Endothelial cell of umbilical vein (primary cell): ENCODE measurements around the gene NUP160. TPM values are rescaled to one million over a fixed set of nuclear protein-coding genes. Genes with fewer than 3 reads are reported as not detected.

Experiments
- BruUV-seq: library from RNA; stranded (reverse); fragments of 400-500 nt; replicated peaks from 2 replicates; lab custom pipeline; 2021; lab: Mats Ljungman, UMichigan
- CTCF ChIA-PET: fragments of 300-600, 350-600 bp; sonication (Branson Sonifier 250); formaldehyde crosslinking; loops from one replicate; lab custom pipeline; 2021; ENCODE audit warnings: antibody characterized with exemption, inconsistent platforms; lab: Charles Lee
- POLR2A ChIA-PET: fragments of 300-600, 350-600 bp; sonication (Branson Sonifier 250); formaldehyde crosslinking; loops from one replicate; lab custom pipeline; 2021; ENCODE audit warnings: antibody characterized with exemption, inconsistent platforms; lab: Charles Lee
- DNase-seq: peaks from one replicate; pipeline ENCODE4 v3.0.0-alpha.2; 2011; ENCODE audit warnings: low read depth, low spot score
- FAIRE-seq: peaks from 2 replicates; lab custom pipeline; 2011; peaks lifted over from hg19 to GRCh38; lab: Jason Lieb, UNC
- H2AFZ ChIP-seq: 2 replicates; pipeline ENCODE4 v1.6.0; 2012; ENCODE audit warnings: low read depth, low read length, control low read depth, inconsistent platforms
- H3K27ac ChIP-seq: 2 replicates; pipeline ENCODE4 v1.5.1; 2011; ENCODE audit warnings: low read depth, mild to moderate bottlenecking, control low read depth, low read length, moderate library complexity; ENCODE audit not compliant: insufficient read depth
- H3K27me3 ChIP-seq, 2 experiments: 2 replicates each; pipeline versions ENCODE4 v1.6.0 to v1.6.1; 2011; ENCODE audit warnings: low read length in 2 of 2, mixed read lengths in 1 of 2; ENCODE audit not compliant: control insufficient read depth in 2 of 2, insufficient read depth in 2 of 2
- H3K36me3 ChIP-seq, 2 experiments: 2 replicates in 1 of 2; 3 replicates in 1 of 2; pipeline ENCODE4 v1.5.1; 2011; ENCODE audit warnings: low read length in 2 of 2, mild to moderate bottlenecking in 1 of 2, moderate library complexity in 1 of 2; ENCODE audit not compliant: control insufficient read depth in 2 of 2, insufficient read depth in 2 of 2; ENCODE audit errors: extremely low read depth in 1 of 2
- H3K4me1 ChIP-seq: 3 replicates; pipeline ENCODE4 v1.5.1; 2011; ENCODE audit warnings: mild to moderate bottlenecking, low read length; ENCODE audit not compliant: control insufficient read depth, insufficient read depth; ENCODE audit errors: extremely low read depth
- H3K4me2 ChIP-seq: 2 replicates; pipeline ENCODE4 v1.6.1; 2011; ENCODE audit warnings: low read length, control low read depth, mixed read lengths; ENCODE audit not compliant: insufficient read depth
- H3K4me3 ChIP-seq, 3 experiments: fragments of 200-600 bp in 1 of 3; sonication (generic), shearing (Covaris generic) in 1 of 3; replicated peaks in 1 of 3; 2 replicates each; pipeline ENCODE4 v1.5.1; 2011 to 2016; ENCODE audit warnings: control low read depth in 3 of 3, low read length in 3 of 3, mild to moderate bottlenecking in 2 of 3, inconsistent platforms in 1 of 3, low read depth in 1 of 3, moderate library complexity in 1 of 3; ENCODE audit not compliant: insufficient read depth in 1 of 3
- H3K79me2 ChIP-seq: 2 replicates; pipeline ENCODE4 v1.6.0; 2012; ENCODE audit warnings: low read length, inconsistent platforms; ENCODE audit not compliant: control insufficient read depth, insufficient read depth
- H3K9ac ChIP-seq: replicated peaks from 2 replicates; pipeline ENCODE3; 2011; ENCODE audit warnings: low read length, control low read depth; ENCODE audit not compliant: insufficient read depth; ENCODE audit errors: extremely low read depth
- H3K9me1 ChIP-seq: replicated peaks from 3 replicates; pipeline ENCODE4 v1.6.0; 2011; ENCODE audit warnings: mild to moderate bottlenecking, low read length; ENCODE audit not compliant: control insufficient read depth, insufficient read depth; ENCODE audit errors: extremely low read depth
- H3K9me3 ChIP-seq: replicated peaks from 2 replicates; pipeline ENCODE4 v1.5.1; 2012; ENCODE audit warnings: low read length, inconsistent platforms; ENCODE audit not compliant: control insufficient read depth, insufficient read depth
- H4K20me1 ChIP-seq: replicated peaks from 2 replicates; pipeline ENCODE3; 2011; ENCODE audit warnings: mild to moderate bottlenecking, low read length; ENCODE audit not compliant: control insufficient read depth, insufficient read depth; ENCODE audit errors: extremely low read depth
- EZH2 ChIP-seq: IDR thresholded peaks from 2 replicates; pipeline ENCODE4 v1.6.1; 2012; ENCODE audit warnings: borderline replicate concordance, low read depth, mild to moderate bottlenecking, moderate library complexity, low read length, inconsistent platforms; ENCODE audit not compliant: severe bottlenecking
- FOS ChIP-seq: IDR thresholded peaks from 2 replicates; pipeline ENCODE4 v1.6.1; 2011; ENCODE audit warnings: mild to moderate bottlenecking, low read length, moderate library complexity, borderline replicate concordance; ENCODE audit not compliant: insufficient read depth
- GATA2 ChIP-seq: IDR thresholded peaks from 2 replicates; pipeline ENCODE4 v1.7.0; 2011; ENCODE audit warnings: low read depth, mild to moderate bottlenecking, moderate library complexity, mixed read lengths, low read length; ENCODE audit not compliant: insufficient read length, insufficient read depth
- JUN ChIP-seq: IDR thresholded peaks from 2 replicates; pipeline ENCODE4 v1.6.1; 2011; ENCODE audit warnings: borderline replicate concordance, low read depth; ENCODE audit not compliant: insufficient read length, insufficient read depth
- MYC ChIP-seq: IDR thresholded peaks from one replicate; pipeline ENCODE4 v1.6.1; 2011; ENCODE audit warnings: mild to moderate bottlenecking, low read depth, low read length
- POLR2A ChIP-seq: IDR thresholded peaks from 2 replicates; pipeline ENCODE4 v1.6.1; 2012; ENCODE audit warnings: low read depth, mild to moderate bottlenecking, control low read depth, low read length
- POLR2AphosphoS5 ChIP-seq: IDR thresholded peaks from 2 replicates; pipeline ENCODE4 v1.6.1; 2012; ENCODE audit warnings: low read depth, mild to moderate bottlenecking, control low read depth, low read length, moderate library complexity; ENCODE audit not compliant: insufficient read depth
- dilution Hi-C: fragments of 300-500 bp; cut with MboI; formaldehyde crosslinking; loops from one replicate; pipeline ENCODE4 v1.15.0; 2019; ENCODE audit warnings: low sequenced_read_pairs; ENCODE audit not compliant: extremely low pct_ligation_motif_present
- intact Hi-C: fragments of 100-400 bp; cut with micrococcal nuclease; formaldehyde crosslinking; loops from one replicate; pipeline ENCODE4 v1.10.0; 2022
- polyA plus RNA-seq, 4 experiments: library from polyadenylated mRNA; depleted of rRNA in 3 of 4; stranded (reverse) in 3 of 4; unstranded in 1 of 4; fragments of >200 nt; gene quantifications; 2 replicates each; pipeline versions ENCODE4 v1.2.1 to v1.2.3, GENCODE V29; 2011 to 2012; ENCODE audit warnings: missing spikeins in 1 of 4
- total RNA-seq: library from RNA; stranded (reverse); gene quantifications from 2 replicates; pipeline ENCODE4 v1.2.3, GENCODE V29; 2021
- TF ChIP-seq, protein P1 (sequence below), 2 donors: IDR thresholded peaks; 1 replicate in 1 of 2; 2 replicates in 1 of 2; pipeline ENCODE4 v1.5.1; 2011; ENCODE audit warnings: low read length in 2 of 2, mild to moderate bottlenecking in 2 of 2, moderate library complexity in 2 of 2, control low read depth in 1 of 2, inconsistent platforms in 1 of 2, low read depth in 1 of 2; ENCODE audit not compliant: insufficient read depth in 1 of 2; ENCODE audit errors: extremely low read depth in 1 of 2
- TF ChIP-seq, protein P2 (sequence below): IDR thresholded peaks from 2 replicates; pipeline ENCODE4 v1.6.1; 2011; ENCODE audit not compliant: insufficient read depth, insufficient read length

Gene NUP160
- total and polyA plus RNA-seq, 2 donors (not counting 3 experiments of a cell fraction or from before 2014, with no cell fraction given), result 15.4 to 39.6 TPM

DNA sequence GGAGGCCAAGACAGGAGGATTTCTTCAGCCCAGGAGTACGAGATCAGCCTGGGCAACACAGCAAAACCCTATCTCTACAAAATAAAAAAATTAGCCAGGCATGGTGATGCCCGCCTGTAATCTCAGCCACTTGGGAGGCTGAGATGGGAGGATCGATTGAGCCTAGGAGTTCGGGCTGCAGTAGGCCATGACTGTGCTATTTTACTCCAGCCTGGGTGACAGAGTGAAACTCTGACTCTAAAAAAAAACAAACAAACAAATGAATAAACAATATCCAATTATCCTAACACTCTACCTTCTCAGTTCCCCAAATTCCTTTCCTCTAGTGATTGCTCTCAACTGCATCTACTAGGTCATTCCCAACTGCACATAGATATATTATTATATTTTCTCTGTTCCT, 5.4 kb downstream of the NUP160 start:
- no peaks in the 10 kb centered on the region for H4K20me1 ChIP-seq
- H3K4me2 ChIP-seq, result no peak overlapping the region
- H3K79me2 ChIP-seq, result peaks cover 34% of the 10 kb centered on the region
- no peak overlapping the region for H3K9ac ChIP-seq
- dilution Hi-C loops (no loop called here), intact Hi-C loops (no loop called here)
- ChIA-PET POLR2A (no interaction called here), CTCF (no interaction called here)
- H3K27ac ChIP-seq, result no peak overlapping the region
- peaks cover 4 to 16% of the 10 kb centered on the region in 2 experiments for H3K36me3 ChIP-seq
- DNase-seq (no peak), FAIRE-seq (no peak)
- H3K9me1 ChIP-seq, result no peaks in the 10 kb centered on the region
- H3K27me3 ChIP-seq, result no peaks in the 10 kb centered on the region
- peaks cover 6% of the 10 kb centered on the region for H3K4me1 ChIP-seq
- TF ChIP-seq POLR2AphosphoS5, result no peak
- TF ChIP-seq MYC, result no peak
- no peak for TF ChIP-seq JUN
- TF ChIP-seq, protein P1, sequence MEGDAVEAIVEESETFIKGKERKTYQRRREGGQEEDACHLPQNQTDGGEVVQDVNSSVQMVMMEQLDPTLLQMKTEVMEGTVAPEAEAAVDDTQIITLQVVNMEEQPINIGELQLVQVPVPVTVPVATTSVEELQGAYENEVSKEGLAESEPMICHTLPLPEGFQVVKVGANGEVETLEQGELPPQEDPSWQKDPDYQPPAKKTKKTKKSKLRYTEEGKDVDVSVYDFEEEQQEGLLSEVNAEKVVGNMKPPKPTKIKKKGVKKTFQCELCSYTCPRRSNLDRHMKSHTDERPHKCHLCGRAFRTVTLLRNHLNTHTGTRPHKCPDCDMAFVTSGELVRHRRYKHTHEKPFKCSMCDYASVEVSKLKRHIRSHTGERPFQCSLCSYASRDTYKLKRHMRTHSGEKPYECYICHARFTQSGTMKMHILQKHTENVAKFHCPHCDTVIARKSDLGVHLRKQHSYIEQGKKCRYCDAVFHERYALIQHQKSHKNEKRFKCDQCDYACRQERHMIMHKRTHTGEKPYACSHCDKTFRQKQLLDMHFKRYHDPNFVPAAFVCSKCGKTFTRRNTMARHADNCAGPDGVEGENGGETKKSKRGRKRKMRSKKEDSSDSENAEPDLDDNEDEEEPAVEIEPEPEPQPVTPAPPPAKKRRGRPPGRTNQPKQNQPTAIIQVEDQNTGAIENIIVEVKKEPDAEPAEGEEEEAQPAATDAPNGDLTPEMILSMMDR (IDR thresholded peaks at IDR 0.05; ENCODE audit: extremely low read depth in 1 of 2, insufficient read depth in 1 of 2, low read depth in 1 of 2, low read length in 2 of 2), result no peak
- no peak for TF ChIP-seq GATA2
- no peak for TF ChIP-seq FOS
- H3K4me3 ChIP-seq, result no peak overlapping the region
- H3K9me3 ChIP-seq, result no peaks in the 10 kb centered on the region
- no TSS peak for BruUV-seq
- H2AFZ ChIP-seq, result no peak overlapping the region

DNA sequence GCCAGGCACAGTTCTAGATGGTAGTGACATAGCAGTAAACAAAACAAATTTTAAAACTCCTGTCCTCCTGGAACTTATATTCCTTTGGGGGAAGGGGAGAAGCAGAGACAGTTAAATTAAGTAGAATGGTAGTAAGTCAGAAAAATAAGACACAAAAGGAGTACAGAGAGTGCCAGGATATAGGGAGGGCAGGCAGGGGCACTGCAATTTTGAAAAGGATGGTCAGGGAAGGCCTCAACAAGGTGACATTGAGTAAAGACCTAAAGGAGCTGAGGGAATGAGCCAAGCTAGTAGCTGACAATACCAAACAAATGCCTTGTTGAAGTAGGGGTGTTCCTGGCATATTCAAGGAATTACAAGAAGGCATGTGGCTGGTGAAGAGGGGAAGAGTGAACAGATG, 10.2 kb downstream of the NUP160 start:
- no peak overlapping the region for H3K9ac ChIP-seq
- no peaks in the 10 kb centered on the region for H3K9me1 ChIP-seq
- no peak overlapping the region for H3K27ac ChIP-seq
- dilution Hi-C loops (no loop called here), intact Hi-C loops (no loop called here)
- no peaks in the 10 kb centered on the region for H3K27me3 ChIP-seq
- no peak overlapping the region for H2AFZ ChIP-seq
- H3K9me3 ChIP-seq, result no peaks in the 10 kb centered on the region
- CTCF ChIA-PET, result interaction anchor here (1.6 kb wide), 1 partner anchor 10 kb away, joined by 3 read pairs; the partner anchor contains the start of gene NUP160
- no peak overlapping the region for H3K4me2 ChIP-seq
- H3K4me3 ChIP-seq, result no peak overlapping the region
- no peak for FAIRE-seq
- BruUV-seq, result no TSS peak
- H3K79me2 ChIP-seq, result peaks cover under 1% of the 10 kb centered on the region
- POLR2A ChIA-PET, result no interaction called here
- H4K20me1 ChIP-seq, result no peaks in the 10 kb centered on the region
- H3K4me1 ChIP-seq, result peaks cover 2% of the 10 kb centered on the region
- DNase-seq, result no peak
- peaks cover 17 to 20% of the 10 kb centered on the region in 2 experiments for H3K36me3 ChIP-seq
- no peak for TF ChIP-seq JUN
- no peak for TF ChIP-seq POLR2A
- TF ChIP-seq POLR2AphosphoS5, result no peak
- TF ChIP-seq MYC, result no peak
- no peak for TF ChIP-seq GATA2
- no peak for TF ChIP-seq FOS
- TF ChIP-seq EZH2, result no peak
- TF ChIP-seq, protein P2, sequence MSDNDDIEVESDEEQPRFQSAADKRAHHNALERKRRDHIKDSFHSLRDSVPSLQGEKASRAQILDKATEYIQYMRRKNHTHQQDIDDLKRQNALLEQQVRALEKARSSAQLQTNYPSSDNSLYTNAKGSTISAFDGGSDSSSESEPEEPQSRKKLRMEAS, result no peak
- TF ChIP-seq, protein P1 (IDR thresholded peaks at IDR 0.05; ENCODE audit: extremely low read depth in 1 of 2, insufficient read depth in 1 of 2, low read depth in 1 of 2, low read length in 2 of 2), result no peak
